Skeletal muscle satellite cell (primary cell): Measurements from ENCODE around the gene CLASP1.

Source experiments
- H3K27me3 ChIP-seq: 2 replicates; pipeline ENCODE4 v1.7.0; 2013; ENCODE audit warnings: low read length; ENCODE audit not compliant: control insufficient read depth, insufficient read depth
- H3K36me3 ChIP-seq: 2 replicates; pipeline ENCODE4 v1.7.0; 2013; ENCODE audit warnings: mild to moderate bottlenecking, control low read depth, low read length; ENCODE audit not compliant: insufficient read depth
- H3K4me1 ChIP-seq: 2 replicates; pipeline ENCODE4 v1.7.0; 2013; ENCODE audit warnings: low read length; ENCODE audit not compliant: control insufficient read depth, insufficient read depth
- H3K4me2 ChIP-seq: 2 replicates; pipeline ENCODE4 v1.7.0; 2013; ENCODE audit warnings: mild to moderate bottlenecking, low read length
- H3K4me3 ChIP-seq: 2 replicates; pipeline ENCODE4 v1.7.0; 2013; ENCODE audit warnings: low read length
- H3K9ac ChIP-seq: 2 replicates; pipeline ENCODE4 v1.7.0; 2013; ENCODE audit warnings: mild to moderate bottlenecking, low read depth, low read length, moderate library complexity
- H3K9me3 ChIP-seq: replicated peaks from 2 replicates; pipeline ENCODE4 v1.7.0; 2013; ENCODE audit warnings: mild to moderate bottlenecking, control low read depth, low read length

The CLASP1 gene

GRCh38 chr2:121427187-121427689 is 222.0 kb downstream of the CLASP1 start:
- no peaks in the 10 kb centered on the region for H3K4me1 ChIP-seq
- H3K9ac ChIP-seq = no peak overlapping the region
- peaks cover 44% of the 10 kb centered on the region for H3K36me3 ChIP-seq
- H3K9me3 ChIP-seq = no peaks in the 10 kb centered on the region
- H3K4me2 ChIP-seq = no peak overlapping the region
- H3K4me3 ChIP-seq = no peak overlapping the region
- H3K27me3 ChIP-seq = no peaks in the 10 kb centered on the region

GRCh38 chr2:121420486-121420885 is 228.8 kb downstream of the CLASP1 start:
- peaks cover 39% of the 10 kb centered on the region for H3K36me3 ChIP-seq
- no peak overlapping the region for H3K4me3 ChIP-seq
- no peaks in the 10 kb centered on the region for H3K27me3 ChIP-seq
- H3K9me3 ChIP-seq = no peaks in the 10 kb centered on the region
- no peaks in the 10 kb centered on the region for H3K4me1 ChIP-seq
- no peak overlapping the region for H3K9ac ChIP-seq
- no peak overlapping the region for H3K4me2 ChIP-seq

GRCh38 chr2:121419081-121419699 is 230.1 kb downstream of the CLASP1 start:
- no peaks in the 10 kb centered on the region for H3K27me3 ChIP-seq
- H3K4me3 ChIP-seq = no peak overlapping the region
- peaks cover 43% of the 10 kb centered on the region for H3K36me3 ChIP-seq
- no peak overlapping the region for H3K9ac ChIP-seq
- H3K4me2 ChIP-seq = no peak overlapping the region
- no peaks in the 10 kb centered on the region for H3K9me3 ChIP-seq
- no peaks in the 10 kb centered on the region for H3K4me1 ChIP-seq

- H3K4me2 ChIP-seq = no peak overlapping the region
- H3K4me3 ChIP-seq = no peak overlapping the region
- no peak overlapping the region for H3K9ac ChIP-seq
- no peaks in the 10 kb centered on the region for H3K27me3 ChIP-seq
- H3K4me1 ChIP-seq = no peaks in the 10 kb centered on the region
- no peaks in the 10 kb centered on the region for H3K9me3 ChIP-seq
- H3K36me3 ChIP-seq = peaks cover 39% of the 10 kb centered on the region
Measured at GRCh38 chr2:121418494-121419058, 230.7 kb downstream of the CLASP1 start.

- peaks cover 38% of the 10 kb centered on the region for H3K36me3 ChIP-seq
- H3K27me3 ChIP-seq = no peaks in the 10 kb centered on the region
- no peaks in the 10 kb centered on the region for H3K4me1 ChIP-seq
- no peak overlapping the region for H3K9ac ChIP-seq
- no peak overlapping the region for H3K4me2 ChIP-seq
- no peak overlapping the region for H3K4me3 ChIP-seq
- H3K9me3 ChIP-seq = no peaks in the 10 kb centered on the region
Measured at GRCh38 chr2:121417826-121418225, 231.4 kb downstream of the CLASP1 start.

GRCh38 chr2:121415727-121416126 is 233.5 kb downstream of the CLASP1 start:
- no peak overlapping the region for H3K9ac ChIP-seq
- no peaks in the 10 kb centered on the region for H3K4me1 ChIP-seq
- peaks cover 40% of the 10 kb centered on the region for H3K36me3 ChIP-seq
- no peak overlapping the region for H3K4me2 ChIP-seq
- H3K9me3 ChIP-seq = no peaks in the 10 kb centered on the region
- H3K4me3 ChIP-seq = no peak overlapping the region
- no peaks in the 10 kb centered on the region for H3K27me3 ChIP-seq

- Histone ChIP-seq H3K4me2 (no peak overlapping the region), H3K9ac (no peak overlapping the region), H3K4me3 (no peak overlapping the region), H3K4me1 (peaks cover 18% of the 10 kb centered on the region), H3K36me3 (peaks cover 21% of the 10 kb centered on the region), H3K9me3 (no peaks in the 10 kb centered on the region), H3K27me3 (no peaks in the 10 kb centered on the region)
Measured at GRCh38 chr2:121412349-121412748, 236.9 kb downstream of the CLASP1 start.

GRCh38 chr2:121409966-121410365 is 239.3 kb downstream of the CLASP1 start:
- peaks cover 18% of the 10 kb centered on the region for H3K4me1 ChIP-seq
- no peaks in the 10 kb centered on the region for H3K9me3 ChIP-seq
- H3K27me3 ChIP-seq = no peaks in the 10 kb centered on the region
- H3K36me3 ChIP-seq = peaks cover 36% of the 10 kb centered on the region
- H3K4me3 ChIP-seq = no peak overlapping the region
- no peak overlapping the region for H3K9ac ChIP-seq
- no peak overlapping the region for H3K4me2 ChIP-seq

- Histone ChIP-seq H3K9ac (no peak overlapping the region), H3K4me3 (no peak overlapping the region), H3K9me3 (no peaks in the 10 kb centered on the region), H3K36me3 (peaks cover 31% of the 10 kb centered on the region), H3K4me1 (peaks cover 18% of the 10 kb centered on the region), H3K4me2 (no peak overlapping the region), H3K27me3 (no peaks in the 10 kb centered on the region)
Measured at GRCh38 chr2:121409388-121409787, 239.9 kb downstream of the CLASP1 start.

GRCh38 chr2:121408641-121409040 is 240.6 kb downstream of the CLASP1 start:
- Histone ChIP-seq H3K9ac (no peak overlapping the region), H3K4me3 (peak overlapping the region; percentile 32), H3K27me3 (no peaks in the 10 kb centered on the region), H3K36me3 (peaks cover 26% of the 10 kb centered on the region), H3K4me1 (peaks cover 18% of the 10 kb centered on the region), H3K4me2 (peak overlapping the region; percentile 56), H3K9me3 (no peaks in the 10 kb centered on the region)

GRCh38 chr2:121405233-121405632 is 244.0 kb downstream of the CLASP1 start:
- no peak overlapping the region for H3K9ac ChIP-seq
- peaks cover 25% of the 10 kb centered on the region for H3K4me1 ChIP-seq
- H3K9me3 ChIP-seq = no peaks in the 10 kb centered on the region
- H3K4me3 ChIP-seq = no peak overlapping the region
- peaks cover 37% of the 10 kb centered on the region for H3K36me3 ChIP-seq
- H3K27me3 ChIP-seq = no peaks in the 10 kb centered on the region
- no peak overlapping the region for H3K4me2 ChIP-seq

GRCh38 chr2:121400201-121400600 is 249.1 kb downstream of the CLASP1 start:
- no peak overlapping the region for H3K4me2 ChIP-seq
- H3K4me3 ChIP-seq = no peak overlapping the region
- peaks cover 37% of the 10 kb centered on the region for H3K36me3 ChIP-seq
- peak overlapping the region; percentile 24 for H3K9ac ChIP-seq
- H3K27me3 ChIP-seq = no peaks in the 10 kb centered on the region
- peaks cover 17% of the 10 kb centered on the region for H3K4me1 ChIP-seq
- H3K9me3 ChIP-seq = no peaks in the 10 kb centered on the region
